ENCODE measurements around the gene TBC1D20.

TBC1D20 gene

GRCh38 chr20:437787-438486 lies 24.4 kb downstream of the TBC1D20 start:
- no peak for DNase-seq

- no peak for DNase-seq
These were observed 25.9 kb downstream of the TBC1D20 start for GRCh38 chr20:436476-436875.

- DNase-seq = no peak
These were observed 26.8 kb downstream of the TBC1D20 start for GRCh38 chr20:435558-435957.

GRCh38 chr20:434661-435419 lies 27.5 kb downstream of the TBC1D20 start:
- DNase-seq = no peak

DNA sequence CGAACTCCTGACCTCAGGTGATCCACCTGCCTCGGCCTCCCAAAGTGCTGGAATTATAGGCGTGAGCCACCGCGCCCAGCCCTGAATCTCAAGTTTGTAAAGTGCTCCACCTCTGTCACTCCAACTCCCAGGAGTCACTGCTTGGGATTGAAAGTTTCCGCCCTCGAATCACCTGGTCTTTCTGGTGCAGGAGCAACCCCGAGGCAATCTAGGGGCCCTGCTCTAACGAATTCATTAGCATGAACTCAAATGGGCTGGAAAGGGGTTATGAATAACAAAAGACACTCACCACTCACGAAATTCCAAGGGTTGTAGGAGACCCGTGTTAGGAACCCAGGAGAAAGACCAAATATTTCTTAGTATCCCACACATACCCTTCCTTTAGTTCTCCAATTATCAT lies 28.1 kb downstream of the TBC1D20 start:
- DNase-seq = no peak

DNA sequence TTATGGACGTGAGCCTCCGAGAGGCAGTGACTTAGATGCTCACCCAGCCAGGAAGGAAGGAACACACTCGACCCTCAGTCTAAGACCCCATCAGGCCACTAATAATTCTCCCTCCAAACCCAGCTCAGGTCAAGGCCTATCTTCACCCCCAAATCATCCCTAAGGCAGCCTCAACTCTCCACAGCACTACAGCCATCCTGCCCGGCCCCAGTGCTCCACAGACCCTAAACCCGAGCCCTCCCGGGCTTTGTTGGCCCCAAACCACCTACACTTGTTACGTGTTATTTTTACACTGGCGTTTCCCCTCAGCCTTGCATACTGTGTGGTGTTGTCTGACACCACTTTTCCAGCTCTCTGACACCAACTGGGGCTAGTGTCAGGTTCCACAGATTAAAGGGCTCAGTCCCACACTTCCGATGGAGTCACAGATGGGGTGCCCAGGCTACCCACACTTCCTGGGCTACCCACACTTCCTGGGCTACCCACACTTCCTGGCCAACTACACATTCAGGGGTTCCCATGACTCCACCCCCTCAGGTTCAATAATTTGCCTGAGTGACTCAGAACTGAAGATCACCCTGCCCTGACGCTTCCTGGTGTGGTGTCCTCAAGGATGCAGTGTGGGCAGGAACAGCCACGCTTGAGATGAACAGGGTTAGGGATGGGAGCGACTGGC lies 28.9 kb downstream of the TBC1D20 start:
- peak; percentile 46 for DNase-seq

DNA sequence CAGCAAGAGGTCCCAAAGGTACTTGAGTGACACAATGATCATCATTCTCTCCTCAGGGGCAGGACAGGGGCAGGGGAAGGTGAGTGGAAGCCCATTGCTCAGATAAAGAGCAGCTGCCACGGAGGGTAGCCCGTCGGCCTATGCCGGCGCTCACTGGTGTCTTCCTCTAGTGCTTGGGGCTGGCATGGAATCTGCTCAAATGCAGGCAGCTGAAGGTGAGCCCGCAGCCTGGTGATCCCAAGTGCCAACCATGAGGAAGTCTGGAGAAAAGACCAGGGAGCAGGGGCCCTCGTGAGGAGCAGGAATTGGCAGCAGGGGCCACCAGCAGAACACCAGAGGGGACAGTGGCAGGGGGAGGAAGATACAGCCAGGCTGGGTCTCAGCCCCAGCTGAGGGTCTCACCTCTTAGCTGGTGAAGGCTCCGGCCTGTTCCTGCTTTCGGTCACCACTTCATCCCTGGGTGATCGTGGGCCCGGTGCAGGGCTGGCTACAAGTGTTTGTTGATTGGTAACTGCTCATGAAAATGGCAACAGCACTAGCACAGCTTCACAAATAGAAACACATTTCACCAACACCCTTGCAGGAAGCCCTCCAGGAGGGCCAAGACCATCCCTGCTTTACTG lies 29.5 kb downstream of the TBC1D20 start:
- no peak for DNase-seq

- DNase-seq = no peak
These were observed 30.1 kb downstream of the TBC1D20 start for GRCh38 chr20:432208-432607.

DNA sequence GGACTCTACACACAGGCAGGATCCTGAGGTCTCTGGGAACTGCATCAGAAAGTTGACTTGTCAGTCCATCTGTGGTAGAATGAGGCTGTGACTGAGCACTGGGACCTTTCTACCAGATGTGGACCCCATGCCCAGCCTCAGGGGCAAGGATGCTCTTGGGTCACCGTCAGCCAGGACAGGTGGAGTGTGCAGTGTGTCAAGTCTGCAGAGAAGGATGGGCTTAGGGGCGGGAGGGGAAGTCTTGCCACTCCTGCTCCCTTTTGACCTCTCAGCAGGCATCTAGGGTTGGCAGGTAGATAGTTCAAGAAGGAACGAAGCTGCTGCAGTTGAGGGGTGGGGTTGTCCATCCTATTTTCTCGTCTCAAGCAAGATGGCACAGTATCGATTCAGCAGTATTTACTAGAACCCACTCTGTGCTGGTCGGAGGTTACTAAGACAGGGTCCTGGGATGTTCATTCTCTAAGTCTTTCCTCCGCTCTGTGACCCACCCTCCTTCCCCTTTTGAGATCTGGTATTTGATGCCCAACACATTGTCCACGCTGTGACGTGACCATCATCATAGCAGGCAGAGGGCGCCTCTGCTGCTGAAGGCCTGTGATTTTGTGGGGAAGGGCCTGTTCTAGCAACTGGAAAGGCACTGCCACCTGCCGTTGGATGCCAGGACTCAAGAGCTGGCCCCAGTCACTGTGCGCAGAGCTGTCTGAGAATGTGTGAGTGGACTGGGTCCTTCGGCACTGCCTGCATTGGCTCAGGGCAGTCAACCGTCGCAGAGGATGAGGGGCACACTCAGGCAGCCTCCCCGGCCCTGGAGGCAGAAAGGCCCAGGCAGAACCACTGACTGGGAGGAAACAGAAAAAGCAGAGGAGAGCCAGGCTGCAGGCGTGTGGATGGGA lies 31.1 kb downstream of the TBC1D20 start:
- DNase-seq = no peak

DNA sequence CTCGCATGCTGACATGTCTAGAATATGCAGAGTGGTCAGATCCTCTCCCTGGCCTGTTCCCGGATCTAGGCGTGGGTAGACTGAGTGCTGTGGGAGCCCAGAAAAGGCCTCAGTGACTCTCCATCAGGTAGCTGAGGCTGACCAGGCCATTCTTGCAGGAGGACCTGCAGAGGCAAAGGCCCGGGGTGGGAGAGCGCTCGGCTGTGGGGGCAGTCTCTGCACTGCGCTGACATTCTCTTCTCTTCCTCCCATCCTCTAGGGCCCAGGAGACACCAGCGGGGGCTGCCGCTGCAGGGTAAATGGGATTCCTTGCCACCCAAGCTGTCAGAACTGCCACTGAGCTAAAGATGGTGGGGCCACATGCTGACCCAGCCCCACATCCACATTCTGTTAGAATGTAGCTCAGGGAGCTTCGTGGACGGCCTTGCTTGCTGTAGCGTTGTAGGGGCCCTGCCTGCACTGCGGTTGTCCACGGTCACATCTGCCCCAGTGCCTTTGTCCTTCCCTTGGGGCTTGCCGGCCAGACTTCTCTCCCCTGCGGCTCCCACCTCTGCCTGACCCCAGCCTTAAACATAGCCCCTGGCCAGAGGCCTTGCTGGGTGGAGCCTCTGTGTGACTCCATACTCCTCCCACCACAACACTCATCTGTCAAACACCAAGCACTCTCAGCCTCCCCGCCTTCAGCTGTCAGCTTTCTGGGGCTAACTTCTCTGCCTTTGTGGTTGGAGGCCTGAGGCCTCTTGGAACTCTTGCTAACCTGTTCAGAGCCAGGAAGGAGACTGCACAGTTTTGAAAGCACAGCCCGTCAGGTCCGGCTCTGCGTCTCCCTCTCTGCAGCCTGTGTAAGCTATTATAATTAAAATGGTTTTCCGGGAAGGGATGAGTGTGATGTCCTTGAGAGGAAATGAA lies 32.0 kb downstream of the TBC1D20 start:
- DNase-seq = no peak

DNA sequence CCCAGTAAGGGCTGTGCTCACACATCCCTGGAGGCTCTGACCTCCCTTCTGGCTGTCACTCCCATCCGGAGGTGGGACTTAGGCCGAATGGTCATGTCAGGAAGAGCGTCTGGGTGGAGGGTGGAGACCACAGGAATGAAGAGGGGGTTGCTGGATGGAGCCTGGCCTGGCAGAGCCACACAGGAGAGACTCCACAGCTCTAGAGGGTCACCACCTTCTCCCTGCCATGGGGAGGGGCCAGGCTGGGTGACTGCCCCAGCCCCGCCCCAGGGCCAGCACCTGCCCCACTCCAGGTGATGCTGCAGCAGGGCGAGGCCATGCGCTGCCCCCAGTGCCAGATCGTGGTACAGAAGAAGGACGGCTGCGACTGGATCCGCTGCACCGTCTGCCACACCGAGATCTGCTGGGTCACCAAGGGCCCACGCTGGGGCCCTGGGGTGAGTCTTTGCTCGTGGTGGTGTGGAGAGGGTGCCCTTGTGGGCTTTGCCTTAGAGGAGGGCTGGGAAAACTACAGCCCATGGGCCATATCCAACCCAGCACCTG lies 33.6 kb downstream of the TBC1D20 start:
- DNase-seq = no peak

DNA sequence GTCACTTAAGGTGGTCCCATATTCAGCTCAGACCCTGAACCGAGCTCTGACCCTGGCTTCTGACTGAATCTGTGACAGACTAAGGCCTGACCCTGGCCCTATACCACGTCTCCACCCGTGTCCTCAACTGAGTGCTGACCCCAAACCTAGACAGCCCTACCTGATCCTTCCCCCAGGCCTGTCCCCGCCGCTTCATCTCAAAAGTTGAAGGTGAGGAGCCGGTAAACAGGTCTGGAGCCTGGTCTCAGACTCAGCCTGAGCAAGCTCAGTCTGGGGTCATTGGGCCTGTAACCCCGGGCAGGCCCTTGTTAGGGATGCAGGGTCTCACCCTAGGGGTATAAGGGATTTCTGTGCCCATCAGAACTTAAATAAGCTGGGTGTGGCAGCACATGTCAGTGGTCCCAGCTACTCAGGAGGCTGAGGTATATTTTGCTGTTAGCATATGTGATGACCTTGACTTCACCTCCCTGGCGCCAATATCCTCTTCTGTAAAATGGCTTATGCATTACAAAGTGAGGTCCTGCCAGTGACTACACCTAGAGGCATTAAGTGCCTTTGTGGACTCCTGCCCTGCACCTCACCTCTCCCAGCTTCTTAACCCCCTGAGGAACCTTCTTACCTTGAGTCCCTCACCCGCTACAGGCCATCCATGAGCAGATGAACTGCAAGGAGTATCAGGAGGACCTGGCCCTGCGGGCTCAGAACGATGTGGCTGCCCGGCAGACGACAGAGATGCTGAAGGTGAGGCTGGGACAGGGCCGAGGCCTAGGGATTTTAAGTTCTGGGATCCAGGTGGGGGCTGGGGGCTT lies 34.3 kb downstream of the TBC1D20 start:
- no peak for DNase-seq

DNA sequence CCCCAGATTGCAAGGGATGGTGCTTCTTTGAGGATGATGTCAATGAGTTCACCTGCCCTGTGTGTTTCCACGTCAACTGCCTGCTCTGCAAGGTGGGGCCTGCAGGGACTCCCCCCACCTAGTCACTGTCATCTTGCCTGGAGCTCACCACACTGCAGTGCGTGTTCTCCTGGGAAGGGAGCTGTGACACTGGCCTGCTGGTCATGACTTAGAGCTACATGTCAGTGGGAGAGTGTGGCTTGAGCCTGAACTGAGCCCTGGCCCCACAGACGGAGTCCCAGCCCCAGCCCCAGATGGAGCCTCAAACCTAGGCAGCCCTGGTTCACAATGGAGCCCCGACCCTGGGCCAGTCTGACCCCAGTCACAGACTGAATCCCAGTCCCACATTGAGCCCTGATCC lies 34.9 kb downstream of the TBC1D20 start:
- DNase-seq = no peak

DNA sequence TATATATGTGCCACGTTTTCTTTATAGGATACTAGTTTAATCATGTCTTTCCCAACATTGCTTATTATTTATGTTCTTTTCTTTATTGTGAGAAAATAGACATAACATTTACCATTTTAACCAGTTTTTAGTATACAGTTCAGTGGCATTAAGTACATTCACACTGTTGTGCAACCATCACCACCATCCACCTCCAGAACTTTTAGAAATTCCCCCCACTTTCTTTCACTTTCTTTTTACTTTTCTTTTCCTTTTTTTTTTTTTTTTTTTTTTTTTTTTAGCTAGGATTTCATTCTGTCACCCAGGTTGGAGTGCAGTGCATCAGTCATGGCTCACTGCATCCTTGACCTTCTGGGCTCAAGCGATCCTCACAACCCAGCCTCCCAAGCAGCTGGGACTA lies 35.8 kb downstream of the TBC1D20 start:
- no peak for DNase-seq

GRCh38 chr20:421685-422250 lies 40.6 kb downstream of the TBC1D20 start:
- DNase-seq = no peak

- no peak for DNase-seq
These were observed 41.4 kb downstream of the TBC1D20 start for GRCh38 chr20:420721-421574.

- no peak for DNase-seq
These were observed 42.1 kb downstream of the TBC1D20 start for GRCh38 chr20:420166-420620.

- no peak for DNase-seq
These were observed 42.7 kb downstream of the TBC1D20 start for GRCh38 chr20:419556-420165.
